Omental fat pad (tissue), 4 donors: ENCODE data around the gene MCOLN2. TPM values are rescaled to one million over a fixed set of nuclear protein-coding genes. Genes with fewer than 3 reads are reported as not detected.
"Not testable (repeated sequence)": the region's sequence is repeated elsewhere in the genome, so short reads cannot be mapped to it uniquely, and the experiment has no call there.

Source experiments
- ATAC-seq: fragments of 150-250 bp; one replicate; pipeline ENCODE4 v1.9.1; 2016; ENCODE audit warnings: mild to moderate bottlenecking, moderate library complexity; ENCODE audit not compliant: low FRiP score
- DNase-seq: peaks from one replicate; pipeline ENCODE4 v3.0.0-alpha.2; 2019; ENCODE audit warnings: low spot score
- CTCF ChIP-seq, 3 donors: fragments of 450-650 bp; IDR thresholded peaks; one replicate each; pipeline ENCODE4 v1.5.1; 2016 to 2017; ENCODE audit warnings: antibody characterized with exemption in 3 of 3, mild to moderate bottlenecking in 3 of 3, moderate library complexity in 2 of 3
- total RNA-seq, 4 donors: library from RNA; depleted of rRNA; stranded (reverse); fragments of >200 nt; gene quantifications; one replicate each; pipeline ENCODE4 v1.1.0, GENCODE V29; 2016

MCOLN2 gene
- total RNA-seq, 4 donors from 2014 or later: 1.1 to 9.9 (median 2.7) TPM

DNA sequence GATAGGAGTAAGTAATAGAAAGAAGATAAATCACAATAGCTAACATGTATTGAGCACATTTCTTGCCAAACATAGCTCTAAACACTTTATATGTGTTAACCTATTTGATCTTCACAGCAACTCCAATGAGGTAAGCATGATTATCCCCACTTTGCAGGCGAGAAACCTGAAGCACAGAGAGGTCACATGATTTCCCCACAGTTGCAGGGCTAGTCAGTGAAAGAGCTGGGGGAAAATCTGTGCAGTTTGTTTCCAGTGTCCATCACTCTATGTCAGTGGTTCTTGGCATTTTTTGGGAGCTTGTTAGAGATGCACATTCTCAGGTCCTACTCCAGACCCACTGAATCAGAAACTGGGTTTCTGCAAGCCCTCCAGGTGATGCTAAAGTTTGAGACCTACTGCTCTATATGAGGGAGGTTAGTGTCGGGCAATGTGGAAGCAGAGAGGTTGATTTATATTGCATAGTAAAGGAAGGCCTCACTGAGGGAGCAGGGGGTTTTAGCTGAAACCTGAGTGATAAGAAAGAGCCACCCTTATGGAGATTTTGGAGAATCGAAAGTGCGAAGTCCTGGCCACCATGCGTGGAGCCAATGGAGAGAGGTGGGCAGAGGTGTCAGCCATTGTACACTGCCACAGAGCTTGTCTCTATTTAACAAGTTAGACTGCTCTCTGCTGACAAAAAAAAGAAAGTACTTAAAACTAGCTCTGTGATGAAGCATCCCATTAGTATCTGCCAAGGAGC, 30.5 kb upstream of the MCOLN2 start:
- DNase-seq: no peak
- ATAC-seq: no peak
- TF ChIP-seq CTCF (IDR thresholded peaks at IDR 0.05): no peak

DNA sequence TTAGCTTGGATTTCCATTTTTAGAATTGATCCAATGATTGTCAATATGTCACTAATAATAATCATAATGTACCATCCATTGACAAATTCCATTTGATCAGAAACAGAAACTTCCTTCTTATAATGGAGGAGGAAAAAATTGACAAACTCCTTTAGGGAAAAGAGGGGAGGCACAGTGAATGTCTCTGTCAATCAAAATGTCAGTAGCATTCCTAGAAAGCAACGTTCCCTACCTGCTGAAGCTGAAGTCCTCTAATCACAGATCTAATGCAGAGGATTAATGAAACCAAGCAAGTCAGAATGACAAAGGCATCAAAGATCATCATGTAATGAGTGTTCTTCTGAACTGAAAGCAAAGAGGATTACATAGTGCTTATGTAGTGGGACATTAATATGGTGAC, 29.0 kb upstream of the MCOLN2 start:
- ATAC-seq (no peak), DNase-seq (no peak)
- no peak for TF ChIP-seq CTCF (IDR thresholded peaks at IDR 0.05)

DNA sequence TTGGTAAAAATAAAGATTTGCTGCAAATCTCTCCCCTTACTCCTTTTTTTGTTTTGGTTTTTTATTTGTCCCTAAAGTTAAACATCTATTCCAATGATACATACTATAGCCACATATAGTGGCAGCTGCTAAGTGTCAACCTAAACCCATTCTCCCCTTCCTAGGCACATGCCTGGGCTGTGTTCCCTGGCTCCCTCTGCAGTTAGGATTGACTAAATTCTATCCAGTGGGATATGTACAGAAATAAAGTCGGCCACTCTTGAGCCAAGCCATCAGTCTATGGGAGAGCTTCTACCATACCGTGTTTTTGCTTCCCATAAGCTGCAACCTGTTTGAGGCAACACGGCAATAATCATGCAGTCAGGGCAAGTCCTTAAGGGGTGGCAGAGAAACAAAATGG, 27.8 kb upstream of the MCOLN2 start:
- DNase-seq (no peak), ATAC-seq (no peak)
- TF ChIP-seq CTCF (IDR thresholded peaks at IDR 0.05): no peak

GRCh38 chr1:85022700-85023099, 25.8 kb upstream of the MCOLN2 start:
- ATAC-seq: no peak
- TF ChIP-seq CTCF (IDR thresholded peaks at IDR 0.05): no peak
- DNase-seq: no peak

DNA sequence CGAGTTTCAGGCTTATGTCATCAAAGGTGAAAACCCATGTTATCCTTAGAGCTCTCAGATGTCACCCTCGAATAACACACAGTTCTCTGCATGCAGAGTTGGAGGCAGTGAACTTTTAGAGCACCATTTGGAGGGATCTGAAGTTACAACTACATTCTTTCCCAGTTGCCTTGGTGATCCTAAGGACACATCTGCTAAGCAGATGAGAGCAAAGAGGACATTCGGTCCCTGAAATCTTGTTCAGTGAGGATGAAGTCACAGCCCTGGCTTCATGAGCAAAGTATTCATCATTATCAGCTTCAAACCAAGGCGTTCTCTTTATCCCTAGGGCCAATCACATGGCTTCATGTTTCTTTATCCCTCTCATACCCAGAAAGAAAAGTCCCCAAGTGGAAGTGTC, 23.1 kb upstream of the MCOLN2 start:
- DNase-seq (no peak), ATAC-seq (no peak)
- no peak for TF ChIP-seq CTCF (IDR thresholded peaks at IDR 0.05)

DNA sequence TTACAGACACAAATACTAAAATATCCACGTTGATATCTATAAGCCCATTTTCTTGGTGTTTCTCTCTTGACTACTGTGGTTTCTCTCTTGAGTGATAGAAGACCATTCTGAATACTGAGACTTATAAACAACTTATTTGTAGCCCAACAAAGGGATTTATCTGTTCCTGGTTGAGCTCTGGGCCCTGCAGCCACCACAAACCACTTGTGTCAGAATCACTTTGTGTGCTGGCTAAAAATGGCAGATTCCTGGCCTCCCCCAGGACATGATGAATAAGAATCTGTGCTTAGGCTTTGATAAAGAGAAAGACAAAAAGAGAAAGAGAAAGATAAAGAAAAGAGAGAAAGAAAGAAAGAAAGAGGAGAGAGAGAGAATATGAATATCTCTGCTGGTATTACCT, 18.9 kb upstream of the MCOLN2 start:
- ATAC-seq (no peak), DNase-seq (no peak)

DNA sequence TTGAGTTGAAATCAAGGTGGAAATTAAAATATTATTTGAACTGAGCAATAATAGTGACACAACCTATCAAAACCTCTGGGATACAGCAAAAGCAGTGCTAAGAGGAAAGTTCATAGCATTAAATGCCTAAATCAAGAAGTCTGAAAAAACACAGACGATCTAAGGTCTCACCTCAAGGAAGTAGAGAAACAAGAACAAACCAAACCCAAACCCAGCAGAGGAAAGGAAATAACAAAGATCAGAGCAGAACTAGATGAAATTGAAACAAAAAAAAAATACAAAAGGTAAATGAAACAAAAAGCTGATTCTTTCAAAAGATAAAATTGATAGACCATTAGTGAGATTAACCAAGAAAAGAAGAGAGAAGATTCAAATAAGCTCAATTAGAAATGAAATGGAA, 8.7 kb upstream of the MCOLN2 start:
- DNase-seq, ATAC-seq: not testable (repeated sequence)

More for the DNA sequence above, 18.9 kb upstream of the MCOLN2 start:
- no peak for TF ChIP-seq CTCF (IDR thresholded peaks at IDR 0.05)
